OCI-LY7 (cell line): Measurements from ENCODE around the gene ENKUR.

Source experiments
- EZH2phosphoT487 ChIP-seq: fragments of 200-600 bp; sonication (generic); IDR thresholded peaks from 2 replicates; pipeline ENCODE4 v1.6.1; 2018; ENCODE audit warnings: low read depth, borderline replicate concordance, mild to moderate bottlenecking, mixed run types, antibody characterized with exemption, low read length, moderate library complexity, mixed read lengths
- TF ChIP-seq, protein P1 (sequence below): fragments of 200-600 bp; sonication (generic); conservative IDR thresholded peaks from 2 replicates; pipeline ENCODE4 v1.5.1; 2014; ENCODE audit warnings: mild to moderate bottlenecking, antibody characterized with exemption, low read length, moderate library complexity, mixed read lengths

- TF ChIP-seq, protein P1, sequence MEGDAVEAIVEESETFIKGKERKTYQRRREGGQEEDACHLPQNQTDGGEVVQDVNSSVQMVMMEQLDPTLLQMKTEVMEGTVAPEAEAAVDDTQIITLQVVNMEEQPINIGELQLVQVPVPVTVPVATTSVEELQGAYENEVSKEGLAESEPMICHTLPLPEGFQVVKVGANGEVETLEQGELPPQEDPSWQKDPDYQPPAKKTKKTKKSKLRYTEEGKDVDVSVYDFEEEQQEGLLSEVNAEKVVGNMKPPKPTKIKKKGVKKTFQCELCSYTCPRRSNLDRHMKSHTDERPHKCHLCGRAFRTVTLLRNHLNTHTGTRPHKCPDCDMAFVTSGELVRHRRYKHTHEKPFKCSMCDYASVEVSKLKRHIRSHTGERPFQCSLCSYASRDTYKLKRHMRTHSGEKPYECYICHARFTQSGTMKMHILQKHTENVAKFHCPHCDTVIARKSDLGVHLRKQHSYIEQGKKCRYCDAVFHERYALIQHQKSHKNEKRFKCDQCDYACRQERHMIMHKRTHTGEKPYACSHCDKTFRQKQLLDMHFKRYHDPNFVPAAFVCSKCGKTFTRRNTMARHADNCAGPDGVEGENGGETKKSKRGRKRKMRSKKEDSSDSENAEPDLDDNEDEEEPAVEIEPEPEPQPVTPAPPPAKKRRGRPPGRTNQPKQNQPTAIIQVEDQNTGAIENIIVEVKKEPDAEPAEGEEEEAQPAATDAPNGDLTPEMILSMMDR = no peak
- TF ChIP-seq EZH2phosphoT487 = no peak
Measured at GRCh38 chr10:25061125-25061524, 45.2 kb upstream of the ENKUR start.
